ENCODE results near the gene A2M.

- TF ChIP-seq CTCF (IDR thresholded peaks at IDR 0.05 in 4 of 5, conservative IDR thresholded peaks at IDR 0.05 in 1 of 5) (no peak), POLR2A (IDR thresholded peaks at IDR 0.05) (no peak)
Measured at GRCh38 chr12:9132008-9132535, 16.4 kb upstream of the A2M start.
